DMS 273 (cell line): ENCODE measurements around the gene C11orf68.

Experiments
- DNase-seq: peaks from one replicate; lab custom pipeline; 2025; ENCODE audit not compliant: unreplicated experiment; lab: John Stamatoyannopoulos, UW

C11orf68 gene

GRCh38 chr11:65891219-65892136, 27.4 kb downstream of the C11orf68 start:
- DNase-seq = peak; percentile 64

GRCh38 chr11:65890324-65891218, 28.3 kb downstream of the C11orf68 start, which contains the start of gene CCDC85B:
Gene CCDC85B, plus strand, starts transcription at chr11:65890673. Its CDS starts 111 bp downstream, at chr11:65890784.
- DNase-seq = peak; percentile 96

- peak; percentile 97 for DNase-seq
Measured at GRCh38 chr11:65888163-65888814, 30.6 kb downstream of the C11orf68 start, which contains the start of gene FIBP. Gene FIBP, minus strand, starts transcription at chr11:65888471. Its CDS starts 53 bp downstream, at chr11:65888418.

- DNase-seq = peak; percentile 79
Measured at GRCh38 chr11:65887723-65888162, 31.1 kb downstream of the C11orf68 start.

GRCh38 chr11:65886826-65887722, 31.8 kb downstream of the C11orf68 start:
- DNase-seq = no peak

- DNase-seq = no peak
Measured at GRCh38 chr11:65885808-65886536, 32.9 kb downstream of the C11orf68 start.

GRCh38 chr11:65885231-65885630, 33.6 kb downstream of the C11orf68 start:
- DNase-seq = no peak

- DNase-seq = peak; percentile 81
Measured at GRCh38 chr11:65884716-65885092, 34.2 kb downstream of the C11orf68 start.

- DNase-seq = no peak
Measured at GRCh38 chr11:65883786-65884715, 34.8 kb downstream of the C11orf68 start.

- no peak for DNase-seq
Measured at GRCh38 chr11:65883058-65883761, 35.7 kb downstream of the C11orf68 start.

- DNase-seq = no peak
Measured at GRCh38 chr11:65882120-65883057, 36.5 kb downstream of the C11orf68 start.

GRCh38 chr11:65880844-65881421, 37.9 kb downstream of the C11orf68 start:
- DNase-seq = no peak

GRCh38 chr11:65880027-65880426, 38.8 kb downstream of the C11orf68 start:
- no peak for DNase-seq

- no peak for DNase-seq
Measured at GRCh38 chr11:65879617-65880016, 39.2 kb downstream of the C11orf68 start, which contains the start of gene CTSW. Gene CTSW, plus strand, starts transcription at chr11:65879837. Its CDS starts 18 bp downstream, at chr11:65879855.

GRCh38 chr11:65873318-65874156, 45.3 kb downstream of the C11orf68 start:
- peak; percentile 94 for DNase-seq
